GM15510 (cell line): ENCODE results near the gene GOLGA3.

Experiments
- POLR2A ChIP-seq: IDR thresholded peaks from 3 replicates; pipeline ENCODE4 v1.6.1; 2011; ENCODE audit warnings: borderline replicate concordance; ENCODE audit not compliant: insufficient read length; ENCODE audit errors: extremely low read depth

GOLGA3 gene

DNA sequence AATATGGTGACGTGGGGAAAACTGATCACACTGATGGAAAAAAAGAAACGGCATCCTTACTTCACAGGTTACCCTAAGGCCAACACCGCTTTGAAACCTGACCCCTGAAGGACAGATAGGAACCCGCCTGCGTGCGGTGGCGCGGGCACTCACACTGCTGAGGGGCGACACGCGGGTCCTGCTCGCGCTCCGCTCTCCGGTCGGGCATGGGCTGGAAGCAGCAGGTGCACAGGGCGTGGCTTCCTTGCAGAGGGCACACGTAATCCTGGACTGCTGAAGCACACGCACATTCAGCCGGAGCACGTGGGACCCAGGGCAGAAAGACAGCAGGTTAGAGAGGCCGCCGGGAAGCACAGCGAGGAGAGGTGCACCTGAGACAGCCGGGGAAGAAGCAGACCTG is 22.8 kb upstream of the GOLGA3 start:
- TF ChIP-seq POLR2A: no peak

DNA sequence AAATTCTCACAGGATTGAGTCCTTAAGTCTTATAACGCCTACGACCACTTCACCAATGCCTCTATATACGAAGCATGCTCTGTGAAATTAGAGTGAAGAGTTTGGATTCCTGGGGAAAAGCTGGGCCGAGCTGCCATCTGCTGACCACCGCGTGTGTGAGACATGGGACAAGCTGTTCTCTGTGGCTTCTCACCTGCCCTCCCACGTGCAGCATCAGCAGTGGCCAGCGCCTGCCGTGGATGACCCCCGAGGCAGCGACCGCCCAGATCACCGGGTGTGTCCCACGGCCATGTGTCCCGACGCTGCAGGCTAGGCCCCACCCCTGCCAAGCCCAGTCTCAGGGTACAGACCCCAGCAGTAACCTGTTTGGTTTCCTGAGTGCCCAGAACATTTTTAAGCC is 21.6 kb upstream of the GOLGA3 start:
- no peak for TF ChIP-seq POLR2A

DNA sequence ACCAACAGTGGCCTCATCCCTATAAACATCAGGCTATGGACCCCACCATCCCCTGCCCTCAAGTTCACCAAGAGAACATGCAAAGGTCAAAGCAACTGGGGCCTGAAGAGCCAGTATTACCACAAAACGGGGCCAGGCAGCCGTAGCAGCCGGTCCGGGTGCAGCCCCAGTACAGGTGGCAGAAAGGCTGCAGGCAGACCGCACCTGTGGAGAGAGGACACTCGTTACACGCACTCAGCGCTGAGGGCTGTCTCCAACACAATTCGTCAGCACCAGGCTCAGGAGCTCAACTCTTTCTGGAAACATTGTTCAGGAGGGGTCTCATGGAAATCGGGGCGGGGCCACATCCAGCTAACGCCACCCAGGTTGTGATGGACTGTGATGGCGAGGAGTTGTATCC is 19.9 kb upstream of the GOLGA3 start:
- TF ChIP-seq POLR2A: no peak

DNA sequence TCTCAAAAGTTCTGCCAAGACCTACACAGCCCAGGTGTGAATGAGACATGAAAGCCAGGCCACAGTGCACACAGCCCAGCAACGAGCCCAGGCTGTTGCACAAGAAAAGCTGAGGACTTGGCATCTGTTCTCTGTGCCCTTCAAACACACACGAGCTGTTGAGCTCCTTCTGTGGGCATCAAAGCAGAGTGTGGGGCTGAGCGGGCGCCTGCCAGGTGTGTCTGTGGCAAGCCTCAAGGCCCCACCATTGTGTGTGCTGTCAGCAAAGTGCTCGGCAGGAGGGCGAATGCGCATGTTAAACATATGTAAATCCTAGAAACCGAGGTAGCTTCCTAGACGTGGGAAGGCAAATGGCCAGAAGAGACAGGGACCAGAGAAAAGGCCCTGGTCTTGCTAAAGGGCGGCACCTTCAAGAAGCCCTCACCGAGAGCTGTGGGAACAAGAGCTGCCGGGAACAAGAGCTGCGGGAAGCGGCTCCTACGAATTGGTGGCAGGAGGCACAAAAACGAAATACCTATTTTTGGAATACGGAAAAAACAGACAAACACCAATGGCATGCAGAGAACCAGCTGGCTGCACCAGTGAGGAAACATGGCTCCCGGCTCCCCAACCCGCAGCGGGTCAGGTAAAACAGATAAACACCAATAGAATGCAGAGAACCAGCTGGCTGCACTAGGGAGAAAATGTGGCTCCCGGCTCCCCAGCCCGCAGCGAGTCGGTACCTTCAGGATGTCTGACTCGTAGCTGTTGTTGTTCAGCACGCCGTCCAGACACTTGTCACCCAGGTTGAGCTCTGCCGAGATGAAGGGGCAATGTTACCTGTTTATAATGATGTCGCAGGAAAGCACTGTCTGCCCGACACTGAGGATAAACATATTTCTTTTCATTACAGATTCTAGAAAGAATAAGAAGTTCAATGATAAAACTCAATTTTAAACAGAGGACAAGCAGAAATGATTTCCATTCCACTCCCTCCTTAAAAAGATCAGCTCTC is 19.0 kb upstream of the GOLGA3 start:
- no peak for TF ChIP-seq POLR2A

DNA sequence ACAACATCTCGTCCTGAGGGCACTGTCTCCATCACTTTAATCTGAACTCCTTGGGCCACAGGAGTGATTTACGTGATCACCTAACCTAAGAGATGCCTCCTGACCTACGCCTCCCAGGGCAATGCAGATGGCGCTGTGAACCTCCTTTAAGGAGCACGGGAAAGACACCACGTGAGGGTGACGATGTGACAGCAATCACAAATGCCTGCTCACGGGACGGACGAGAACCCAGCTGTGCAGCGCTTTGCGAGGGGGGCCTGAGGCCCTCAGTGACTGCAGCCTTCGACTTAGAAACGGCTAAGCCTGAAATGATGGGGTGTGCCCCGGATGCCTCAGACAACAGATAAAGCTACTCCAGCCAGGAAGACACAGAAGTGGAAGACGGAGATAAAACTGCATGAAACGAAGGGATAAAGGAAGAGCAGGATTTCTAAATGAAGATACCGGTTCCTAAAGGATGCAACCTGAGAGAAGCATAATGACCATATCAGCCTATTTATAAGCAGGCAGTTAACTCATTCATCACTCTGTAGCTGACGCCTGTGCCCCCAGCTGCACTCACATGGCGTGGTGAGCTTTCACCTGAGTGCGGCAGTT is 13.9 kb upstream of the GOLGA3 start:
- no peak for TF ChIP-seq POLR2A

DNA sequence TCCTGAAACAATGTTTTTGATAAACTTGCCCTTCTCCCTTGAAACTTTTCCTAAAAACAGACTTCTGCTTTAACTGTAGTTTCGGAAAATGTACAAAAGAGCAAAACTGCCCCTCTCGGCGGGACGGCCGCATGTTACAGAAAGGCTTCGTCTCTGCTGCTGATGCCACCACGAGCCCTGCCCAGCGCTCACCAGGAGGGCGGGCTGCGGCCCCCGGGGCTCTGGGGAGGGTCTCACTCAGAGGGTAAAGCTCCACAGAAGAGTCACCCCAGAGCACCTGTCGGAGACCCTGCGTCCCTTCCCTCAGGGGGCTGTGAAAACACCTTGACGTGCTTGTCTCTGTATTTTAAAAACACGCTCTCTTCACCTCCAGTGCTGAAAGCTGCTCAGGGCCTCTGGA is 12.5 kb upstream of the GOLGA3 start:
- TF ChIP-seq POLR2A: no peak

DNA sequence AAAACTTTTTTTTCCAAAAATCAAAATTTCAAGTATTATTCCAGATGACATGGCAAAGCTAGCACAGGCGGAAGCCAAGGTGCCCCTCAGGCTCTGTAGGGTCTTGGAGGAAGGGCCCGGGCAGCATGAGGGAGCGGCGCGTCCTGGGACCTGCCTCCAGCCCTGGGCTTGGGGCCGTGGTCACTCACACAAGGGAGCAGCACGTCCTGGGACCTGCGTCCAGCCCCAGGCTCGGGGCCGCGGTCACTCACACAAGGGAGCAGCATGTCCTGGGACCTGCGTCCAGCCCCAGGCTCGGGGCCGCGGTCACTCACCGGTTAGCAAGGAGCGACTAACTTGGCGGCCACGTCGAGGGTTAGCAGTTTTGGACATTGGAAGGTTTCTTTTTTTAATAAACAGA is 11.9 kb upstream of the GOLGA3 start:
- TF ChIP-seq POLR2A: no peak

DNA sequence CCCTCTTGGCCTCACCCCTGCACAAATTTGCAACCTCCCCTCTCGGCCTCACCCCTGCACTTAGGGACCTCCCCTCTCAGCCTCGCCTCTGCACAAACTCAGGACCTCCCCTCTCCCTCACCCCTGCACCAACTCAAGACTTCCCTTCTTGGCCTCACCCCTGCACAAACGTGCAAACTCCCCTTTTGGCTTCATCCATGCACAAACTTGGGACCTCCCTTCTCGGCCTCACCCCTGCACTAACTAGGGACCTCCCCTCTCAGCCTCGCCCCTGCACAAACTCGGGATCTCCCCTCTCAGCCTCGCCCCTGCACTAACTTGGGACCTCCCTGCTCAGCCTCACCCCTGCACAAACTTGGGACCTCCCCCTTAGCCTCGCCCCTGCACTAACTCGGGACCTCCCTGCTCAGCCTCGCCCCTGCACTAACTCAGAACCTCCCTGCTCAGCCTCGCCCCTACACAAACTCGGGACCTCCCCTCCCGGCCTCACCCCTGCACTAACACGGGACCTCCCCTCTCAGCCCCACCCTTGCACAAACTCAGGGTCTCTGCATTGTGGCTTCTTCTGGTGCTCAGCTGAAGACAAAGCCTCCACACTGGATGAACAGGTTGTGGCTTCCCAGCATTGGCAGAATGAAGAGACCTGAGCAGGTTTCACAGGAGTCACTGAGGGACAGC is 11.0 kb upstream of the GOLGA3 start:
- TF ChIP-seq POLR2A: no peak

DNA sequence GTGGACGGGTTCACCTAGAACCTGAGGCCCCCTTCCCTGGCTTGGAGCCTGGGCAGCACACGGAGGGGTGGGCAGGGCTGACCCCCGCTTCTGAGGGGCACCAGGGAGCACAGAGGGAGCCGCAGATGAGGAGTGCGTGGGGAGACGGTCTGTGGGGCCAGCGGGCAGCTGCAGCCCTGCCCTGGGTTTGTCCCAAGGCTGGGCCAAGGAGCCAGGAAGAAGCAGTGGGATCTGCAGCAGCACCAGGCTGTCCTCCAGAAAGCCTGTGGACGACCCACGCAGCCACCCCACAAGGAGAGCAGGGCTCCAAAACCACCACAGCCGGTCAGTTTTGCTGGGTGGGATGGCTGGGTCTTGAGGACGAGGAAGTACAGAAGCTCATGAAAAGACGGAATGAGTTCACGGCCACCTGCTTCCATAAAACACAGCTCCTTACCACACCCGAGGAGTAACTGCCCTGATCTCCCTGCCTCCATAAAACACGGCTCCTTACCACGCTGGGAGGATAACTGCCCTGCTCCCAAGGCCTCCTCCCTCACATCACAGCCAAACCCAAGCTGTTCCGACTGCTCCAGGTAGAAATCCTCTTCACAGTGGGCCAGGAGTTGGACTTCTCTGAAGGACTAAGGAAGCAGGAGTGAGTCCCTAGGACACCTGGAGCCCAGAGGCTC is 9.9 kb upstream of the GOLGA3 start:
- TF ChIP-seq POLR2A: no peak

DNA sequence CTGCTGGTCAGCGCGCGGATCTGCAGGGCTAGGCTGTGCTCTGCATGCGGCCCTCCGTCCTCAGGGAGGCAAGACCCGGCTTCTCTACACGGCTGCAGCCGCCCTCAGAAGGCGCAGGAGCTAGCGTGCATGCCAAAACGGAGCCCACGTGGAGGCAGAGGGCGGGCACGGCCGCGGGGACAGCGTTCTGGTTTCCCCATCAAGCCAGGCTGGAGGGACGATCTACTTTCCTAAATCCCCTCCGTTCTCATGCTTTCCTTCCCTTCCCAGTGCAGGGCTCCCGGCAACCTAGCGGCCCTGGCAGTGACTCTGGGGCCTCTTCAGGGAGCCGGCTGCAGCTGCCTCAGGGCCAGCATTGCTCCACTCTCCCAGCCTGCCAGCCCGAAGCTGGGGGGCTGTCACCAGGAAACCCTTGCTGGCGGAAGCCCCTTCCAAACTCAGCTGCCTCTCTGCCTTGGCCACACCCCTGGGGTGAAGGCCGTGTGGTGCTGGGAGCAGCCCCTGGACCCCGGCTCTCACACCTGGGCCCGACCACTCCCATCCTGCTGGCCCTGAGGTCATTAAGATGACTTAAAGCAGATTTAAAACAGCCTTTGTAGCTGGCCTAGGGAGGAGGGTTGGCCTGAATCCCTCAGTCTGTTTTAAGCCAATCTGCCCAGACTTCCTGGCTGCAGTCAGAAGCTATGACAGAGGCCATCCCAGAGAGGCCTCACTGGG is 9.2 kb upstream of the GOLGA3 start:
- no peak for TF ChIP-seq POLR2A

DNA sequence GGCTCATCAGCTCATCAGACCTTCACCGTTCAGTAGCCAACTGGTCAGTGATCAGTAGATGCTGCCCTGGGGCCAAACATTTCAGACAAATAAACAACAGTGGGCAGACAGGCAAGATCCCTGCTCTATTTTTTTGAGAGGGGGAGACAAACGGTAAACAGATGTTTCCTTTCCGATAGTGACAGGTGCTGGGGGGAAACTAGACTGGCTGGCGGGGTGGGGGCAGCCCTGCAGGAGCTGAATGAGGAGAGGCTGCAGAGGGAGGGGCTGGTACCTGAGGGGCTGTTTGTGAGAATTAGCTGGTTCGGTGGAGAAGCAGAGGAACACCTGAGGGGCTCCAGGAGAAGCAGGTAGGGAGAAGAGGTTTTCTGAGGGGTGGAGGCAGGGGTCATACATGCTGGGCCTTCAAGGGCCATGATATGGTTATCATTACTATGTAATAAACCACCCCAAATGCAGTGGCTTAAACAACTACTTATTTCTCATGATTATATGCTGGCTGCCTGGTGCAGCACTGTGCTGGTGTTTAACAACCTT is 8.2 kb upstream of the GOLGA3 start:
- TF ChIP-seq POLR2A: no peak

DNA sequence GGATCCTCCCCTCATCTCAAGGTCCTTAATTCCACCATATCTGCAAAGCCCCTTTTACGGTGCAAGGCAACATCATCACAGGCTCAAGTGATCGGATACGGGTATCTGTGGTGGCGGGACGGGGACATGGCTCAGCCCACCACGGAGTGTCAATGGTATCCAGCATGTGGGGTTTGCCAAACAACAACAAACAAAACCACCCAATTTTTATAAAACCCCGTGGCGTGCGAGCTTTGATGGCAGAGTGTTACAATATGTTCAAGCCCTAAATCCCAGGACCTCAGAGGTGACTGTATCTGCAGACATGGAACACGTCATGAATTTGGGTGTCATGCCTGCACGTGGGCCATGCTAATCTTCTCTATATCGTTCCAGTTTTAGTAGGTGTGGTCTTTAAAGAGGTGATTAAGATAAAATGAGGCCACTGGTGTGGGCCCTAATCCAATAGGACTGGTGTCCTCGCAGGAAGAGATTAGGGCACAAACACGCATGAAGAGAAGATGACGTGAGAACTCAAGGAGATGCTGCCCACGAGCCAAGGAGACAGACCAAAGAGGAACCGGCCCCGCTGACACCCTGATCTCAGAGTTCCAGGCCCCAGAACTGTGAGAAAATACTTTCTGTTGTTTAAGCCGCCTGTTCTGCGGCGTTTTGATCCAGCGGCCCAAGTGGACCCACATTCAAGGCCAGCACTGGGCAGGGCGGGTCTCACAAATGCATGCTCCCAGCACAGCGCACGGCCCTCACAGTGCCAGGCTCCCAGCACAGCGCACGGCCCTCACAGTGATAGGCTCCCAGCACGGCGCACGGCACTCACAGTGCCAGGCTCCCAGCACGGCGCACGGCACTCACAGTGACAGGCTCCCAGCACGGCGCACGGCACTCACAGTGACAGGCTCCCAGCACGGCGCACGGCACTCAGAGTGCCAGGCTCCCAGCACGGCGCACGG is 6.7 kb upstream of the GOLGA3 start:
- TF ChIP-seq POLR2A: no peak

DNA sequence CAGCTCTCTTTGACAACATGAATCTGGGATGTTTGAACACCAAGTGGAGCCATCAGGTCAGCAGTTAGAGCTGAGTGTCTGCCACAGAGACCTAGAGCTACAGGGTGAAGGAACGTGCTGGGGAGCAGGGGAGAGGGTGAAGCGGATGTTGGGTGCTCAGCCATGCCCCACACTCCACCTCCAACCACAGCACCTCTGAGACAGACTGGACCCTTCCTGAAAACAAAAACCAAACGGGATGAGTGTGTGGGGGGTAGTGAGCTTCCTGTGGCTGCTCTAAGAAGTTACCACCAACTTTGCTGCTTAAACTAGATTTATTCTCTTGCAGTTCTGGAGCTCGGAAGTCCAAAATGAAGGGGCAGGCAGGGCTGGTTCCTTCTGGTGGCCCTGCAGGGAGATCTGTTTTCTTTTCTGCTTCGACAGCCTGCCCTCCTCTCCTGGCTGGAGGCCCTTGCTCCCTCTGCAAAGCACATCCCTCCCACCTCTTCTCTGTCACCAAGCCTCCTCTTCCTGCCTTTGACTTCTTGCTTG is 5.6 kb upstream of the GOLGA3 start:
- TF ChIP-seq POLR2A: no peak
